Thoracic aorta (tissue), 2 donors: Measurements from ENCODE around the gene DET1. TPM values are rescaled to one million over a fixed set of nuclear protein-coding genes. Genes with fewer than 3 reads are reported as not detected.

ENCODE experiments used
- ATAC-seq: fragments of 150-250 bp; one replicate; pipeline ENCODE4 v1.8.0; 2017; ENCODE audit warnings: low read depth; ENCODE audit not compliant: insufficient number of reproducible peaks, low FRiP score
- DNase-seq: peaks from one replicate; pipeline ENCODE4 v3.0.0-alpha.2; 2020; ENCODE audit warnings: low spot score
- H3K27ac ChIP-seq, 2 donors: fragments of 200-600 bp; sonication (generic); 1 replicate in 1 of 2; 2 replicates in 1 of 2; pipeline ENCODE4 v1.5.1; 2016; ENCODE audit warnings: mild to moderate bottlenecking in 2 of 2, moderate library complexity in 2 of 2
- H3K27me3 ChIP-seq: fragments of 200-600 bp; sonication (generic); replicated peaks from 2 replicates; pipeline ENCODE4 v1.6.0; 2016; ENCODE audit warnings: mild to moderate bottlenecking; ENCODE audit not compliant: insufficient read depth
- H3K36me3 ChIP-seq: fragments of 200-600 bp; sonication (generic); one replicate; pipeline ENCODE4 v1.5.1; 2016
- H3K4me1 ChIP-seq, 2 donors: fragments of 200-600 bp; sonication (generic); 1 replicate in 1 of 2; 2 replicates in 1 of 2; pipeline versions ENCODE4 v1.5.1 to v1.6.0; 2016; ENCODE audit warnings: low read depth in 2 of 2, mild to moderate bottlenecking in 1 of 2; ENCODE audit not compliant: control insufficient read depth in 1 of 2
- H3K4me3 ChIP-seq: fragments of 200-600 bp; sonication (generic); 2 replicates; pipeline ENCODE4 v1.5.1; 2016; ENCODE audit warnings: mild to moderate bottlenecking
- H3K9me3 ChIP-seq: fragments of 200-600 bp; sonication (generic); 2 replicates; pipeline ENCODE4 v1.5.1; 2016
- total RNA-seq, 2 donors: library from RNA; depleted of rRNA; stranded (reverse); fragments of >200 nt; gene quantifications; one replicate each; pipeline versions ENCODE4 v1.1.0 to v1.2.3, GENCODE V29; 2016
- TF ChIP-seq, protein P1 (sequence below): fragments of 200-600 bp; sonication (generic); IDR thresholded peaks from one replicate; pipeline ENCODE4 v1.5.1; 2019; ENCODE audit warnings: antibody characterized with exemption

DET1 gene
- total RNA-seq, 2 donors from 2014 or later = 6.0 to 8.5 TPM

- TF ChIP-seq, protein P1, sequence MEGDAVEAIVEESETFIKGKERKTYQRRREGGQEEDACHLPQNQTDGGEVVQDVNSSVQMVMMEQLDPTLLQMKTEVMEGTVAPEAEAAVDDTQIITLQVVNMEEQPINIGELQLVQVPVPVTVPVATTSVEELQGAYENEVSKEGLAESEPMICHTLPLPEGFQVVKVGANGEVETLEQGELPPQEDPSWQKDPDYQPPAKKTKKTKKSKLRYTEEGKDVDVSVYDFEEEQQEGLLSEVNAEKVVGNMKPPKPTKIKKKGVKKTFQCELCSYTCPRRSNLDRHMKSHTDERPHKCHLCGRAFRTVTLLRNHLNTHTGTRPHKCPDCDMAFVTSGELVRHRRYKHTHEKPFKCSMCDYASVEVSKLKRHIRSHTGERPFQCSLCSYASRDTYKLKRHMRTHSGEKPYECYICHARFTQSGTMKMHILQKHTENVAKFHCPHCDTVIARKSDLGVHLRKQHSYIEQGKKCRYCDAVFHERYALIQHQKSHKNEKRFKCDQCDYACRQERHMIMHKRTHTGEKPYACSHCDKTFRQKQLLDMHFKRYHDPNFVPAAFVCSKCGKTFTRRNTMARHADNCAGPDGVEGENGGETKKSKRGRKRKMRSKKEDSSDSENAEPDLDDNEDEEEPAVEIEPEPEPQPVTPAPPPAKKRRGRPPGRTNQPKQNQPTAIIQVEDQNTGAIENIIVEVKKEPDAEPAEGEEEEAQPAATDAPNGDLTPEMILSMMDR = no peak
- no peaks in the 10 kb centered on the region for H3K4me1 ChIP-seq
- H3K4me3 ChIP-seq = no peak overlapping the region
- H3K9me3 ChIP-seq = no peaks in the 10 kb centered on the region
- no peak for DNase-seq
- H3K27me3 ChIP-seq = no peaks in the 10 kb centered on the region
- ATAC-seq = no peak
- H3K36me3 ChIP-seq = no peaks in the 10 kb centered on the region
- H3K27ac ChIP-seq = no peak overlapping the region
Measured at GRCh38 chr15:88493844-88494243, 52.6 kb downstream of the DET1 start.

DNA sequence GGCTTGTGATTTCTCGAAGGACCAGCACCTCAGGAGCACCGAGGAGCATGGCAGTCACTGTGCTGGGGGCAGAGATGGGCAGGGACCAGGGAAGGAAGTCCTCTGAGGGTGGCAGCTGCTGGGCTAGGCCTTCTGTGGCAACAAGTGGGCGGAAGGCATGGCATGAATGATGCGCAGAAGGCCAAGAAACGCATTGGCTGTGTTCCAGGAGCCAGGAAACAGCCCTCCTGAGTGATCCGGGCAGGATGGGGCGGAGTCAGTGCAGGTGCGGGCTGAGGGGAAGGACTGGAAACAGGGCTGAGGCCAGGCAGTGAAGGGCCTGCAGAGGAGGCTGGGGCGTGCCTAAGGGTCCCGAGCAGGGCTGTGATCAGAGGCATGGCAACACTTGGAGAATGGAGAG is 55.3 kb downstream of the DET1 start:
- no peaks in the 10 kb centered on the region for H3K4me1 ChIP-seq
- no peaks in the 10 kb centered on the region for H3K36me3 ChIP-seq
- no peaks in the 10 kb centered on the region for H3K27me3 ChIP-seq
- DNase-seq (no peak), ATAC-seq (no peak)
- H3K27ac ChIP-seq = no peak overlapping the region
- H3K9me3 ChIP-seq = no peaks in the 10 kb centered on the region
- no peak overlapping the region for H3K4me3 ChIP-seq
- TF ChIP-seq, protein P1 = no peak

- no peak for ATAC-seq
- no peaks in the 10 kb centered on the region for H3K9me3 ChIP-seq
- no peak overlapping the region for H3K4me3 ChIP-seq
- no peaks in the 10 kb centered on the region for H3K36me3 ChIP-seq
- H3K4me1 ChIP-seq = no peaks in the 10 kb centered on the region
- no peak for DNase-seq
- no peaks in the 10 kb centered on the region for H3K27me3 ChIP-seq
- H3K27ac ChIP-seq = no peak overlapping the region
- TF ChIP-seq, protein P1 = no peak
Measured at GRCh38 chr15:88490036-88490435, 56.4 kb downstream of the DET1 start.

DNA sequence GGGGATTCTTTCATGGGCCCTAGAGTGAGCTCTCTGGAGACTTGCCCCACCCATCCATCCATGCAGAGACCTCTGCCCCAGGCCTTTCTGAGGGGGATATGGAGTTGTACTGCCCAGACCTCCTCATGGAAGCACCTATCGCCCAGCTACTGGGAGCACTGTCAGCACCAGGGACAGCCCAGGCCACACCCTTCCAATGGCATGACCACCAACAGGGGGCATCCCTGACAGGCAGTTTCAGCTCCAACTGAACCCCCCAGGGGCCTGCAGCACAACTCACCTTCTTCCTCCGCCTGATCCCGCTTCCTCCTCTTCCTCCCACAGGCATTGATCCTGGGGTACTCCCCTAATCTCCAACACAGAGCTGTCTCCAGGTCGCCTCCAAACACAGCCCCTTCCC is 57.2 kb downstream of the DET1 start:
- Histone ChIP-seq H3K4me1 (no peaks in the 10 kb centered on the region), H3K36me3 (no peaks in the 10 kb centered on the region), H3K9me3 (no peaks in the 10 kb centered on the region), H3K27ac (no peak overlapping the region), H3K27me3 (no peaks in the 10 kb centered on the region), H3K4me3 (no peak overlapping the region)
- TF ChIP-seq, protein P1 = no peak
- ATAC-seq (no peak), DNase-seq (no peak)

GRCh38 chr15:88487796-88488523 is 58.5 kb downstream of the DET1 start:
- Histone ChIP-seq H3K9me3 (no peaks in the 10 kb centered on the region), H3K27me3 (no peaks in the 10 kb centered on the region)

More at GRCh38 chr15:88487796-88488523, 58.5 kb downstream of the DET1 start:
- H3K36me3 ChIP-seq = no peaks in the 10 kb centered on the region
- no peak overlapping the region for H3K27ac ChIP-seq
- H3K4me1 ChIP-seq = no peaks in the 10 kb centered on the region
- DNase-seq = no peak
- H3K4me3 ChIP-seq = no peak overlapping the region
- no peak for ATAC-seq
- TF ChIP-seq, protein P1 = no peak
